Activated CD8-positive, alpha-beta memory T cell treated with anti-CD3 and anti-CD28 coated beads, Interleukin-2, amount 50 U/mL, for 1 hour (primary cell): ENCODE data around the gene GPC1.

ENCODE experiments used
- DNase-seq: peaks from one replicate; pipeline ENCODE4 v3.0.0-alpha.2; 2020; ENCODE audit errors: extremely low read depth

The GPC1 gene

GRCh38 chr2:240441326-240441992 lies 6.0 kb downstream of the GPC1 start:
- DNase-seq = no peak

GRCh38 chr2:240441993-240442411 lies 6.5 kb downstream of the GPC1 start:
- no peak for DNase-seq

GRCh38 chr2:240442891-240443715 lies 7.6 kb downstream of the GPC1 start:
- no peak for DNase-seq

- DNase-seq = no peak
These were observed 8.4 kb downstream of the GPC1 start for GRCh38 chr2:240443891-240444301.

- DNase-seq = no peak
These were observed 9.0 kb downstream of the GPC1 start for GRCh38 chr2:240444464-240444863.

- DNase-seq = no peak
These were observed 10.6 kb downstream of the GPC1 start for GRCh38 chr2:240445961-240446663.

- no peak for DNase-seq
These were observed 11.3 kb downstream of the GPC1 start for GRCh38 chr2:240446664-240447175.

GRCh38 chr2:240447331-240447730 lies 11.9 kb downstream of the GPC1 start:
- no peak for DNase-seq

- DNase-seq = no peak
These were observed 12.5 kb downstream of the GPC1 start for GRCh38 chr2:240447934-240448333.

GRCh38 chr2:240448387-240449274 lies 13.2 kb downstream of the GPC1 start:
- DNase-seq = no peak

- no peak for DNase-seq
These were observed 14.5 kb downstream of the GPC1 start for GRCh38 chr2:240449764-240450531.

GRCh38 chr2:240450532-240451107 lies 15.2 kb downstream of the GPC1 start:
- no peak for DNase-seq

GRCh38 chr2:240451108-240451611 lies 15.7 kb downstream of the GPC1 start:
- DNase-seq = no peak

GRCh38 chr2:240451791-240452461 lies 16.5 kb downstream of the GPC1 start:
- no peak for DNase-seq

- DNase-seq = no peak
These were observed 17.2 kb downstream of the GPC1 start for GRCh38 chr2:240452462-240453256.

- no peak for DNase-seq
These were observed 18.1 kb downstream of the GPC1 start for GRCh38 chr2:240453461-240454105.

GRCh38 chr2:240454106-240454901 lies 18.8 kb downstream of the GPC1 start:
- no peak for DNase-seq
